ENCODE measurements around the gene SMIM38.

SMIM38 gene

DNA sequence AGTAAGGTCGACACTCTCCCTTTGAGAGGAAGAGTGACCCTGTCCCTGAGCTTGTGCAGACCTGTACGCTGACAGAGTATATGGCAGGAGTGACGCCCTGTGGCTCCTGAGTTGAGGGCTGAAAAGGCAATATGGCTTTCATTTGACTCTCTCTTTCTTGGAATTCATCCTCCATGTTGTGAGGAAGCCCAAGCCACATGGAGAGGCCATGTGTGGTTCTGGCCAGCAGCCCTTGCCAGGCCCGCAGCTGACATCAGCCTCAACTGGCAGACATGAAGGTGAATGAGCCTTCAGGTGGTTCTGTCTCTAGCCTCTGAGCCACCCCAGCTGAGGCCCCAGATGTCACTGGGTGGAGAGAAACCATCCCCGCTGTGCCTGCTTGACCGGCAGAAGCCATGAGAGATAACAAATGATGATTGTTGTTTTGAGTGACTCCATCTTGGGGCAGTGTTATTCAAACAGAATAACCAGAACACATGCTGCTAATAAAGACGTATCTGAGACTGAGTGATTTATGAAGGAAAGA, 31.9 kb downstream of the SMIM38 start:
- DNase-seq, result no peak

DNA sequence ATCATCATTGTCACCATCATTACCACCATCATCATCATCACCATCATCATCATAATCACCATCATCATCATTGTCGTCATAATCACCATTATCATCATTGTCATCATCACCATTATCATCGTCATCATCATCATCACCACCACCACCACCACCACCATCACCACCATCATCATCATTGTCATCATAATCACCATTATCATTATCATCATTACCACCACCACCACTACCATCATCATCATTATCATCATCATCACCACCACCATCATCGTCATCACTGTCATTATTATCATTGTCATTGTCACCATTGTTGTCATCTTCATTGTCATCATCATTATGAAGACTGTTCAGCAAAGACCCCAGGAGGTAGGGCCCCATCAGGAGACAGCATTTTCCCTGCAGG, 33.3 kb downstream of the SMIM38 start:
- no peak for DNase-seq

DNA sequence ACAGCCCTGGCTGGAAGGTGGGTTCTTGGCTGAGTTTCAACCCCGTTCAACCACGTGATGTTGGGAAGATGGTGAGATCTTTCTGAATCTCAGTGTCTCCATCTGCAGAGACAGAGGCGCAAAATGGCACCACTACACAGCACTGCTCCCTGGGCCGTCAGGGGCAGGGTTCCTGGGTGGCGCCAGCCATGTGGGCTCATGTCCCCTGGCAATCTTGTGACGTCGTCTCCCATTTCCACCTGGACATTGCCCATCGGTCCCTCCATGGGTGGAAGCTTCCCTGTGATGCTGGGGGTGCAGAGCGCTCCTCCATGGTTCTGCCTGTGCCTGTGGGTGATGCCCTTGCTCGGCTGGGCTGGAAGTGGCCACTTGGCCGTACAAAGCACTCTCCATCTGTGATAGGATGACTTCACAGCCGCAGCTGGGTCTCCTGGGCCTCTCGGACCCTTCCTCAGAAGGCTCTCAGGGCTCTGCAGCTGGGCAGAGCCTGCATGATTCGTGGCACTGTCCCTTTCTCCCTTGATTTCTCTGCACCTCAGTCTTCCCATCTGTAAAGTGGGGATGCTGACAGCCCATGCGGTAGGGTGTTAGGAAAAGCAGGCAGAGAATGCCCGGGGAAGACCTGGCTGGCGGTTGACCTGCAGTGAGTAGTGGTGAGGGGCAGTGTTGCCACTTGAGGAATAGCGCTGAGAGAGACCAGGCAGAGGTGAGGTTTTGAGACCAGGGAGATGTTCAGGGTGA, 35.2 kb downstream of the SMIM38 start:
- DNase-seq, result no peak

DNA sequence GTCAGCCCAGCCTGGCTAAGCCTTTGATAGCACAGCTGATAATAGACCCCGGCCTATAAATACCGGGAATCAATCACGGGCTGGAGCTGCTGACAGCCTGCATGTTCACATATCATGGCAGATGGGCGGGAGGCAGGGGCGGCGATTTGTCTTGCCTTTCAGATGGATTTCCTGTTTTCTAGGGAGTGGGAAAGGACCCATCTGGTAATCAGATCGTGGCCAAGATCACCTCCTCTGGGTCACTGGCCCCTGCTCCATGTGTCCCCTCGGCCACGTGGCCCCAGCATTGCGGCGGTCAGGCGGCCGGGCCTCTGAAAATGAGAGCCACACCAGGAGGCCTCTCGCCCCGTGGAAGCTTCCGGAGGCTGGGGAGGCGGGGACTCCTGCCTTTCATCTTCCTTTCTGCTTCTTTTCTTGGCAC, 36.6 kb downstream of the SMIM38 start:
- DNase-seq, result no peak

DNA sequence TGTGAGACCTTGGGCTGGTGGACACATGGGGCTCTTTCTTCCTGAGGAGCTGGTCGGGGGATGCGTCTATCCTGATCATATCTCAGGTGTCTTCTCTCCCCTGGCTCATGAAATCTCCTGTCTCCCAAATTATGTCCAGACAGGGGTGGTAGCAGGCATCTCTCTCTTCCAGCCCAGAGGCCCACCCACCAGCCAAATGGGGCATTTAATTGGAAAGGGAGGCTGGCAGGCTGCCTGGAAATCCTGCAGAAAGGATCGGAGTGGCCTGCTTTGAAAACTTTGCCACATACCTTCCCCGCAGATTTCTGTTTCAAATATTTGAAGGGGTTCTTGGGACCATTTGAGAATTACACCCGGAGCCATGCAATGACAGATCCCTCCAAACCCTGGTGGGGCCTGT, 37.4 kb downstream of the SMIM38 start:
- no peak for DNase-seq

DNA sequence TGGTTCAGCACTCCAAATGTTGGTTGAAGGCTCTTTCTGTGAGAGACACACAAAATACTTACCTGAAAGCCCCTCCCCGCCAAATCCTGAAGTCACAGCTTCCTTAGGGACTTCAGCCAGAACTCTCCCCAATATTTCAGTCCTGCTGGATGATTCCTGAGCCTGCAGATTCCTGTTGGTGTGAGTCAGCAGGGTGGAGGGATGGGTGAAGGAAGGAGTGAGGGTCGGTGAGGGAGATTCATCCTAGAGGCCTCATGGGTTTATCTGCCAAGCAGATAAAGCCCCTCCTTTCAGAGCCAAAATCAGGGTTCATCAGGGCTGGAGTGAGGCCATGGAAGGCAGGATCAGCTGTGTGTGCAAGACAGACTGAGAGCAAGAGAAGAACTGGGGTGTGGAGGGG, 37.9 kb downstream of the SMIM38 start:
- no peak for DNase-seq

DNA sequence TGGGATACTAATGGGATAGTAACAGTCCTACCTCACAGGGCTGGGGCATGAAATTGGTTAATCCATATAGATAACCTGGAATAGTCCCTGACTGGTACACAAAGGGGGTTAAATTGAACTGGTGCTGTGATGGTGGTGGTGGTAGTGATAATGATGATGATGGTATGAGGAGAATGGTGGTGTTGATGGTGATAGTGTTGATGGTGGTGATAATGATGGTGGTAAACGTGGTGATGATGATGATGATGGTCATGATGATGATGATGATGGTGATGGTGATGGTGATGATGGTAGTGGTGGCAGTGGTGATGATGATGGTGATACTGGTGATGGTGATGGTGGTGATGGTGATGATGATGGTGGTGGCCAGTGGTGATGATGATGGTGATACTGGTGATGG, 38.7 kb downstream of the SMIM38 start:
- DNase-seq, result no peak

DNA sequence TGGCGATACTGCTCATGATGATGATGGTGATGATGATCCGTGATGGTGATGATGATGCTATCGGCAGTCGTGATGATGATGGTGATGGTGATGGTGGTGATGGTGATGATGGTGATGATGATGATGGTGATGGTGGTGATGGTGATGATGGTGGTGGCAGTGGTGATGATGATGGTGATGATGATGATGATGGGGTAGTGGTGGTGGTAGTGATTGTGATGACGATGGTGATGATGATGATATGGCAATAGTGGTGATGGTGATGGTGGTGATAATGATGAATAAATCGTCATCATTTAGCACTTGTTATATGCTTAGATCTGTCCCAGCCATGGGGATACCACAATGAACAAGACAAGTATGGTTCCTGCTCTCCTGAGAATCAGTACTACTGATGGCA, 39.2 kb downstream of the SMIM38 start:
- DNase-seq, result no peak

DNA sequence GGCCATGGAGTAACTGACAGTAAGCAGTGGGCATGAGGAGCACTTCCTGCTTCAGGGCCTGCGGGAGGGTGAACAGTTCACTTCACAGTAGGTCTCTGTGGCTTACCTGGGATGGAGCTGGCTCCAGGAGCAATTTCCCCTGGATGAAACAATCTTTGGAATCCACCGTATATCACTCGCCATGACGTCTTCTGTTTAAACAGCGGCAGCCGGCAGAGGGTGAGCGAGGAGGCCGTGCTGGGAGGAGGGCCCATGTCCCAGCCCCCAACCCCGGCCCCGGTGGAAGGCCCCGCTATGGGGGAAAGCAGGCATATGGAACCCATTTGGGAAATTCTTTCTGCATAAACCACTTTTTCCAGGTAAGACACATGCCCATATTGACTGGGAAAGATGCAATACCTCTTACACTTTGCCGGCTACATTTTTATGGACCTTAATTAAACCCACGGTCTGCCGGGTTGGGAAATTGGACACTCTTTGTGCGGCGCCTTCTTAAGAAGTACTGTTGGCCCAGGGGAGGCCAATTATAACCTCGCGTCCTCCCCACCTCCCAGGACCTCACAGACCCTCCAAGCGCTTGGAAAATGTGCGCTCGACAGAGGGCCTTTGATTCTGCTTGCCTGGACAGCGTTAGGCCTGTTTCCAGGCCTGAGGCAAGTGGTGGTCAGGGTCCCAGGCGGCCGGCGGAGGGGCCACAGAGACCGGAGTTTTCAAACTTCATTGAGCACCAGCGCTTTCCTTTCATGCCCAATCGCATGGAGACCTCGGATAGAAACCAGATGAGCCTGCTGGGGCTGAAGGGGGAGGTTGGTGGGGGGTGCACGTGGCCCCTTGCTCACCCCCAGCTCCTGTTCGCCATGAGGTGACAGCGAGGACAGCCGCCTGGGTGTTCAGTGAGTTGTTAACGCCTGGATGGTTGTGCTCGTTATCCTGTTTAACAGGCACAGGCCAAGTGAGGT, 40.4 kb downstream of the SMIM38 start:
- DNase-seq, result no peak

DNA sequence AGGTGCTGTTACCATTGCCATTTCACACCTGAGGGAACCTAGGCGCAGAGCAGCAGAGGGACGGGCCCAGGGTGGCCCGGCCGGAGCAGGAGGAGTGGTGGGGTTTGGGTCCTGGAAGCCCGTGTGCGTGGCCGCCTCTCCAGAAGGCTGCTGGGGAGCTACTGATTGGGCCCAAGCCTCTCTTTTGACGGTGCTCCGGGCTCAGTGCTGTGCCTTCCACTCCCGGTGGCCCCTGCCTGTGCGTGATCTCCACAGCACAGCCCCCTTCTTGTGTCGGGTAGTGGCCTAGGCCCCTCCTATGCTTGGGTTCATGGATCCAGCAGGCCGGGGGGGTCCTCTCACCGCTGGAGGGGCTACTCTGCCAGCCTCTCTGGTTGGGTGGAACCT, 41.0 kb downstream of the SMIM38 start:
- DNase-seq, result no peak

DNA sequence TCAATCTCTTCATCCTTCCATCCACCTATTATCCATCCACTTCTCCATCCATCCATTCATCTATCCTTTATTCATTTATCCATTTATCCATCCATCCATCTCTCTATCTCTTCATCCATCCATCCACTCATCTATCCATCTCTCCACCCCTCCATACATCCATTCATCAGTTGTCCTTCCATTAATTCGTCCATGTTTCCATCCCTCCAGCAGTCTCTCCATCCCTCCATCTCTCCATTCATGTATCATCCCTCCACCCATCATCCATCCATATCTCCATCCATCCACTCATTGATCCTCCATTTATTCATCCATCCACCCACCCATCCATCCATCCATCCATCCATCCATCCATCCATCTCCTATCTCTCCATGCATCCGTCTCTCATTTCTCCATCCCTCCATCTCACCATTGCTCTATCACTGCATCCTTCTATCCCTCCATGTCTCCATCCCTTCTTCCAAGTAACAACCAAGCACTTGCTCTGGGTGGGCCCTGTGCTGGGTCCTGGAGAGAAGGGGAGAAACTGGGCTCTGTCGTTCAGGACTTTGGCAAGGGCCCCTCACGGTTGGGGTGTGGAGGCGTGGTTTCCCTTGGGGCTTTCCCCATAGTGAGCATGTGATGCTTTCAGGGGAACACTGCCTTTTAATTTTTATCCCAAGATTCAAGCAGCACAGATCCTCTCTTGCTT, 43.3 kb downstream of the SMIM38 start:
- no peak for DNase-seq

DNA sequence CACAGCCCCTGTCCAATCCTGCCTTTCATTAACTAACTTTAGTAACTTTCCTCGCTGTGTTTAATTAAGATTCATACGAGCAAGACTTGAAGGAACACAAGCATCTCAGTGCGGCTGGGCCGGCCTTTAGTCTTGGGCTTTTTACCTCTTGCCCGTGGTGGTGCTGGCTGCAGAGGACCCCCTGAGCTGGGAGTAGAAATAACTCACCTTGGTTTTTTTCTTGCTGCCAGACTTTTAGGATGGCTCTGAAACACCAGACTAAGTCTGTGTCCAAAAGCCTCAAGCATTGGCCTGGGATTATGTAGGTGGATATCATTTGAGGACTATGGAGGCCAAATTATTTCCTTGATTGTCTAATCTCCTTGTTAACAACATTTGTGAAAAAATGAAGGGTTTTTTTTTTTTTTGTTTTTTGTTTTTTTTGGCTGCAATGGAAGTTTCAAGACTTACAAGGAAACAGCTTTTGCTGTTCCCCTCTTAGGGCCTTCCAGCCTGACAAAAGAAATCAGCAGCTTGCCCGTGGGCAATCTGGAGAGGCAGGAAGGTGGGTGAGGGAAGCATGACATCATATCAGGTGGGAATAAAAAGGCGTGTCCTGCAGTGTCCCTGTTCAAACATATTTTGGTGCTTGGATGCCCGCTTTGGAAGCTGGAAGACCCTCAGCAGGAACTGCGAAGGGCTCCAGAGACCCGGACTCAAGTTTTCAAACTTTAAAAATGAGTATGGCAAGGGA, 44.0 kb downstream of the SMIM38 start:
- no peak for DNase-seq

DNA sequence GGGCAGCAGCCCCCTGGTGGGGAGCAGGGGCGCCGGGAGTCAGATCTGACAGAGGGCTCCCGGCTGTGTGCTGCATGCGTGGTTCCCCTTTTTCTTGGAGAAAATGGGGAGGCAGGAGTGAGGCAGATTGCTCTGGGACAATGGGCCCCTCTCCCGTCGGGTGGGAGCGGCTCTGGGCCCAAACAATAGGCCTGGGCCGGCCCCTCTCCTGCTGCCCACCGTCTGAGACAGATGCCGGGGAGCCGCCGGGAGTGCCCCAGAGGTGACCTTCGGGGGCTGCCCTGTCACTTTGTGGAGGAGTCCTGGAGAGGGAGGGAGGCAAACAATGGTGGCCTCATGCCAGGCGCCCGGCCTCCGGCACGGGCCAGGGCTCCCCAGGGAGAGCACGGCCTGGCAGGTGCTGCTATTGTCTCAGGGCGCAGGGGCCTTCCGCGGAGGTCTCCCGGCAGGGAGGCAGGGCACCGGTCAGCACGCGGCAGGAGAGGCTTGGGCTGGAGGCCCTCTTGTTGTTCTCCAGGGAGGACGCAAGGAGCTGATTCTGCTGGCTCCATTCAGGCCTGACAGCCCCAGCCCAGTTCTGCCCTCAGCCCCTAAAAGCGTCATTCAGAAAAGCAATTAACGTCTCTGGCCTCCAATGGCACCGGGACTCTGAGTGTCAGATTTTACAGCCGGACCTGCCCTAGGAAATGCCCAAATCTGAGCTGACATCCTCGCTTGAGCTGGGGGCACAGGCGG, 44.8 kb downstream of the SMIM38 start:
- no peak for DNase-seq

DNA sequence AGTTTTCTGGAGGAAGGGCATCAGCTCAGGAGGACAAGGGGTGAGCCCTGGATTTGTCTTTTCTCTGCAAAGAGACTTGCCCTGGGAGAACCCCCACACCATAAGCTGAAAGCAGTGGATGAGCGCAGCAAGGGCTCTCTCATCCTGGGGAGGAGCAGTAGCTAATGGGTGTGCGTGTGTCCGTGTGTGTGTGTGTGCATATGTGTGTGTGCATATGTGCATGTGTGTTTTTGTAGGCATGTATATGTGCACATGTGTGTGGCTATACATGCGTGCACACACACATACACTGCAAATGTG, 45.3 kb downstream of the SMIM38 start:
- no peak for DNase-seq

DNA sequence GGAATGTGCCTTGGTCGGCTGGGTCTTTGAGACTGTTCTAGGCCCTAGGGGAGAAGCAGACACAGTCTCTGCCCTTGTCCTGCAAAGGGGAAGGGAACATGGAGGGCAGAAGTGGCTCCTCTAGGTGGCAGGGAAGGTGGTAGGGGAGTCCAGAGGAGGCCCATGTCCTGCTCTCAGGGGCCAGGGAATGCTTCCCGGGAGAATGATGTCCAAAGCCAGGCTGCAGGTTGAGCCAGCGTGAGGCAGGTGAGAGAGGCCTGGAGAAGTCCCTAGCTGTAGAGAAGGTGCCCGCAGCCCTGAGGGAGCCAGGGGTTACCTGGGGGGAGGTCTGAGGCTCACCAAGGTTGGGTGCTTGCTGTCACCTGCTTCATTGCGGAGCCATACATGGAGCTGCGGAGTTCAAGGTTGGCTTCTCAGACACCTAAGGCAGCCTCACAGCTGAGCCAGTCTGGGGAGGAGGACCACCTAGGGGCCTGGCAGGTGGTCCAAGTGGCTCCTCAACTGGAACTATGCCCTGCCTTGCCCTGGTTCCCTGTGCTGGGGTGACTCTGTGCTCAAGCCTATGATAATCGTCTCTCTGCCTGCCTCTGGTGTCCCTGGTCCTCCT, 46.1 kb downstream of the SMIM38 start:
- no peak for DNase-seq

DNA sequence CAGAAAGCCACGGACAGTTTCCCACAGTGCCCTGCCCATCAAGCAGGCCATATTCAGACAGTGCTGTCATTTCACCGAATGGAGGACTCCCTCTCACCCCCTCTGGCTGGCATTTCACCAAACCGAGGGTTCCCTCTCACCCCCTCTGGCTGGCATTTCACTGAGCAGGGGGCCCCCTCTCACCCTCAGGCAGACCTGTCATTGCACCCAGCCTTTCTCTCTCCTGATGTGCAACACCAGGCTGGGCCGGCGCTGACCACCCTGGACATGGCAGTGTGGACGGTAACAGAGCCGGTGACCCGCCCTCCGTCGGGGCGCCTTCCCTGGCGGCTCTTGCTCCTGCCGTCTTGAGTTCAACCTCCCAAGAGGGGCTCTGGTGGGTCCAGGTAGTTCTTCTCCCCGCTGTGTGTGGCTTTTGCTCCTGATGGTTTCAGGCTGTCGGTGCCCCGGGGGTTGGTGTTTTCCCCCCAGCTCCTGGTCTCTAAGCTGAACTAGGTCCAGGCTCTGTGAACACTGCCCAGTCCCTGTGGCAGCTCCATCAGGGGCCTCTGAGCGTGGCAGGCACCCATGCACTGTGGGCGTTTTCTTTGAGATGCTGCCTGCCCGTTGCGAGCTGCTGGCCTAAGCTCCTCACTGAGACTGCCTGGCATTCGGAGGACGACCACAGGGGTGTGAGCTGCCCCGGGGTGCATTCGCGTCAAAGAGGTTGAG, 46.9 kb downstream of the SMIM38 start:
- DNase-seq, result no peak

DNA sequence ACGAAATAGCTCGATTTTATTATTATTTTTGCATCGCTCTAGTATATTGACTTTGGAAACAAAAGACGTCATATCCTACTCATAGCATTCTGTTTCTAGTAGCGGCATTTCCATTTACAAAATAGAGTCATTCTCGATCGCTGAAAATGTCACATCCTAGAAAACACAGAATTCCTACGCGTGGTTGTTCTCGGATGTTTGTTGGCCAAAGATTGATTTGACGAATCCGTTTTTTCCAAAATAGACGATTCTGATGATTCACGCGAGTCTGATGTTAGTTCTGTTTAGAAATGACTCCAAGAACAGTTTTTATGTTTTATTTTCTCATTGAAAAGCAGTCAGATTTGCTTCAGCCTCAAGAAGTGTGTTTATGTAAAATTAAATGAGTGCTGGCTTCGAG, 47.6 kb downstream of the SMIM38 start:
- no peak for DNase-seq

DNA sequence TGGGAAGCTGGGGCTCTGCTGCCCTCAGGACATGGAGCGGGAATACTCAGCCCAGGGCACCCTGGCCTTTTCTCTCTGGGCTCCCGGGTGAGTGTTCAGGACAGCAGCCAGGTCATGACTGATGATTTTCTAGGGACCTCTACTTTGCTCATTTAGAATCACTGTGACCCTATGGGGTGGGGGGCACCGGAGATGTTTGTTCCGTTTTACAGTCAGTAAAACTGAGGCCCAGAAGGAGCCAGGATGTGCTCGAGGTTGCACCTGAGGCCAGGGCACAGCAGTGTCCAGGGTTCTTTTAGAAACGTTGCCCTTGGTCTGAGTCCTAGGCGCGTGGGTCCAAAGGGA, 48.1 kb downstream of the SMIM38 start:
- no peak for DNase-seq

DNA sequence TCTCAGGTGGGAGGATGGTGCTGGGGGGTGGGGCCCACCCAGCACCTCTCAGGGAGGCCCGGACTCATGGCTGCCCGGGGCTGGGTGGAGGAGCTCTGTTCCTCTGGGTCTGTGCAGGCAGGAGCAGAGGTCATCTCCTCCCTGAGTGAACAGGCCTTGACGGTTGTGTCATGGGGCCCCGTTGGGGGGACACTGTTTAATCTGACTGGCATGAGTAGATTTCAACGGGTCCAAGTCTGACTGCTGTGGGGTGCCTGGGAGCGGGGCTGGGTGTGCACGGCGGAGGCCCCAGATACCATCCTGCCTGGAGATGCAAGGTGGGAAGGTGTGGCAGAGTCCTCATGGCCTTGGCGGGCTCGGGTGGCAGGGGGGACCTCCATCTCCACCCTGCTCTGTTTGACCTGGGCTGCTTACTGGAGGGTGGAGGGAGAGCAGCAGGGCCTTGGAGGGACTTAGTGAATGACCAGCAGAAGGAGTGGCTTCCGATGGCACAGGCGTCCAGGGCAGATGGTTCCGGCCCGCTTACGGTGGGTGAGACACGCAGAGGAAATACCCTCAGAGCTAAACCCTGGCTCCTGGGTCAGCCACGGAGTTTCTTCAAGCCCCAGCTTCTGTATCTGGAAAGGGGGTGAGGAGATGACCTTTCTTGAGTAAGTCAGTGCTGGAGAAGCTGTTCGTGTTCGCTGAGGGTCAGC, 48.7 kb downstream of the SMIM38 start:
- DNase-seq, result no peak

DNA sequence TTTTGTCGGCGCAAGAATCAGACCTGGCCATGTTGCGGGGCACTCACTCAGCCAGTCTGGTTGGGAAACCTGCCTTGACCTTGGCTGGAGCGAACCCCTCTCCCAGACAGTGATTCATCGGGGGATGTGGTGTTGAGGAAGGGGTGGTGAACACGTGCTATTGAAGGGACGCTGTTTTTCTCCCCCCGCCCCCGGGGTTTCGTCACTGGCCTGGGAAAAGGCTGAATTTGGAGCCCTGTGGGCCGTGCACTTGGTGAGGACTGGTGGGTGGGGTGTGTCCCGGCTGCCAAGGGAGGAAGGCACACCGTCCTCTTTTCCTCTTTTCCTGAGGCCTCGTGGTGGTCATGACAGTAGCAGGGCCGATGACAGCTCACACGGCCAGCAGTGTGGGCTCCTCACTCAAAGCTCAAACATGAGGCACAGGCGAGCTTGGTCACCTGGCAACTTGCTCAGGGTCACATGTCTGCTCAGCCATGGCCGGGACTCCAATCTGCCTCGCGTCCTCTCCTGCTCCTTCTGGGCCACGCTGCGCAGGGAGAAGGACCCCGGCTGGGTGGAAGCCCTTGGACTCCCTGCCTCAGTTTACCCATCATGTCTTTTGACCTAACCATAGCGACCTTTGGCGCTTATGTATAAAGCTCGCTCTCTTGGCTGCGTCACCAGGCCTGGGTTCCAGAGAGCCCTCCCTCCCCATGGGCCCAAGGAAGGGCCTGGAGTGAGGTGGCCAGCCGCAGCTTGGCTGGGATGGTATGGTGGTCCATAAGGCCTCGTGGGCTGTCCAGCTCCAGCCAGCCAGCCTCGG, 49.4 kb downstream of the SMIM38 start:
- DNase-seq, result no peak

All from stimulated activated CD4-positive, alpha-beta T cell treated with anti-CD3 and anti-CD28 coated beads, Interleukin-2, amount 100 ng/mL, for 48 hours (primary cell).